Measurements from ENCODE around the gene DBP.

DBP gene

GRCh38 chr19:48648134-48648533 is 11.0 kb upstream of the DBP start:
- no peak for TF ChIP-seq CTCF (IDR thresholded peaks at IDR 0.05; ENCODE audit: control extremely low read depth, extremely low read depth, low read depth, missing control alignments)
- no peak for DNase-seq (ENCODE audit: extremely low spot score)
- ChIA-PET CTCF (interaction anchor here (1.4 kb wide), 1 partner anchor 8 kb away, joined by 3 read pairs; no protein-coding TSS in a partner anchor), POLR2A (no interaction called here)

GRCh38 chr19:48646722-48647216 is 9.6 kb upstream of the DBP start:
- CTCF ChIA-PET, result interaction anchor here (0.6 to 3.1 kb wide), 9 partner anchors 10 to 324 kb away, joined by 3 to 23 read pairs (median 5); partner anchors contain the start of genes DBP and HSD17B14
- POLR2A ChIA-PET, result interaction anchor here (0.6 to 1.0 kb wide), 2 partner anchors 28 to 37 kb away, joined by 5 read pairs; partner anchors contain the start of genes RPL18 and SPHK2
- DNase-seq (ENCODE audit: extremely low spot score), result no peak
- TF ChIP-seq CTCF (IDR thresholded peaks at IDR 0.05; ENCODE audit: control extremely low read depth, extremely low read depth, low read depth, missing control alignments), result no peak

GRCh38 chr19:48646001-48646721 is 9.0 kb upstream of the DBP start, which contains the start of gene CA11:
CA11 (minus strand) TSS chr19:48646187; CDS start chr19:48645632, 555 bp downstream.
- peak; percentile 98 for TF ChIP-seq CTCF (IDR thresholded peaks at IDR 0.05; ENCODE audit: control extremely low read depth, extremely low read depth, low read depth, missing control alignments)
- CTCF ChIA-PET, result interaction anchor here (0.6 to 3.1 kb wide), 26 partner anchors 9 to 324 kb away, joined by 3 to 23 read pairs (median 4); partner anchors contain the start of genes DBP and HSD17B14
- DNase-seq (ENCODE audit: extremely low spot score), result peak; percentile 93
- POLR2A ChIA-PET, result interaction anchor here (0.6 to 1.0 kb wide), 2 partner anchors 27 to 38 kb away, joined by 5 read pairs; partner anchors contain the start of genes RPL18 and SPHK2

GRCh38 chr19:48645620-48646000 is 8.4 kb upstream of the DBP start:
- ChIA-PET CTCF (interaction anchor here (0.7 to 3.1 kb wide), 27 partner anchors 10 to 325 kb away, joined by 3 to 23 read pairs (median 4); partner anchors contain the start of gene HSD17B14), POLR2A (interaction anchor here (1.0 kb wide), 1 partner anchor 27 kb away, joined by 5 read pairs; the partner anchor contains the start of genes RPL18 and SPHK2)
- TF ChIP-seq CTCF (IDR thresholded peaks at IDR 0.05; ENCODE audit: control extremely low read depth, extremely low read depth, low read depth, missing control alignments), result no peak
- DNase-seq (ENCODE audit: extremely low spot score), result no peak

- no peak for TF ChIP-seq CTCF (IDR thresholded peaks at IDR 0.05; ENCODE audit: control extremely low read depth, extremely low read depth, low read depth, missing control alignments)
- ChIA-PET CTCF (interaction anchor here (0.7 to 3.1 kb wide), 24 partner anchors 11 to 326 kb away, joined by 3 to 23 read pairs (median 4); partner anchors contain the start of gene HSD17B14), POLR2A (no interaction called here)
- peak; percentile 77 for DNase-seq (ENCODE audit: extremely low spot score)
Measured at GRCh38 chr19:48644839-48645619, 7.8 kb upstream of the DBP start.

GRCh38 chr19:48644355-48644754 is 7.2 kb upstream of the DBP start:
- CTCF ChIA-PET, result interaction anchor here (1.9 to 3.1 kb wide), 2 partner anchors 55 to 198 kb away, joined by 4 to 20 read pairs; no protein-coding TSS in a partner anchor
- POLR2A ChIA-PET, result no interaction called here
- no peak for DNase-seq (ENCODE audit: extremely low spot score)

More at GRCh38 chr19:48644355-48644754, 7.2 kb upstream of the DBP start:
- no peak for TF ChIP-seq CTCF (IDR thresholded peaks at IDR 0.05; ENCODE audit: control extremely low read depth, extremely low read depth, low read depth, missing control alignments)
